ENCODE data around the gene FARS2.

FARS2 gene

DNA sequence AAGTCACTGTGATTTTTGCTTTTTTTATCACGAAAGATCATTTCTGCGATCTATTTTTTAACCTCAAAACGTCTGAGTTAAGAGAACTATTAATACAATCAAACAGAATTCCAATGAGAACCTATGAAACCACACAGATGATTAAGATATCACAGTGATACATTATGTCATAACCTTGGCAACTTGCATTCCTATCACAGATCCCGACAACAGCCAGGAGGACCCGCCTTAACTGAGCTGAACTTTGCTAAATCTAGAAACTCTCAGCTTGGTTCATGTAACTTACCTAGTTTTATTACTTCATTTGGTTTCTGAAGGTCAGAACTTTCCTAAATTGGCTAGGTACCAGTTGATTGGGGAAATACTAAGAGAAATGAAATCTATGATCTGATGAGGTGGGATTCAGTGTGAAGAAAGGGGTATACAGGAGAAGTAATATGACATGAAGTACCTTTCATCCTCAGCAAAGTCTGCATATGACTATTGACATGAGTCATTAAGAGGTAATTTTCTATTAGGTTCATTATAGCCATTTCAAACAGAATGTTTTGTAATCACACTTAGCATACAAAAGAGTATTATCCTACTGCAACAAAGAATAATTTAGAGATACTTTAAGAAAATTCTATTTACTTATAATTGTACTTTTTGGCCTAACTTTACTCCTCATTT is 11.7 kb upstream of the FARS2 start:
- DNase-seq = no peak

DNA sequence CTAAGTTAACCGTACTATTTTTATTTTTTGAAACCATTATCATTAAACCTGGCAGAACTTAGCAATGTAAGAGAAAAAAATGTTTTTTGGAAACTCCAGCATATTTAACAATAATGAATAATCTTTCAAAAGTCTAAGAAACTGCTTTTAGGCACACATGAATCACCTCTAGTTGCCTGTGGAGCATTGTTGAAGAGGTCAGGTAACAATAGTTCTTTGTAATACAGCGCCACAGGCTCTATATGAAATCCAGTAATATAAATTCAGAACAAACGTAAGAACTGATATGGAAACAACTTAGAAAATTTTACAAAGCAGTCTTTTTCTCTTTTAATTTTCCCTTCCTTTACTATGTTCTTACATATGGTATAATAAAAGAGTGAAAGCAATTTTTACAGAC is 10.9 kb upstream of the FARS2 start:
- DNase-seq = no peak

DNA sequence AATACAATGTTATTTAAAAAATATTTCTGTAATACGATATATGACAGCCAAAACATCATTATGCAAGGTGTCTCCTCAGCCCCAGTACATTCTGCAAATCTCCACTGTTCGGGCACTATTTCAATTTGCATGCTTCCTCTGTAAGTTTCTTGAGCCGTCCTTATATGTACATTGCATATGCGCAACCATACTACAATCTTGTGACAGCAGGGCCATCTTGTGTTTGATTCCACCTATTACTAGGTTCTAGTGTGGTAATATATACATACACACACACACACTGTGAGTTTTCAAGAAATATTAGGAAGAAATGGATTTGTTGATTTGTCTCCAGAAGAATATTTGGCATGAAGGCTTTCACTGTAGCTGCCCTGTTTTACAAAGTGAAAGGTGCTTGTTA is 10.4 kb upstream of the FARS2 start:
- DNase-seq = peak; percentile 33

GRCh38 chr6:5256952-5257351 is 4.4 kb upstream of the FARS2 start:
- no peak for DNase-seq

DNA sequence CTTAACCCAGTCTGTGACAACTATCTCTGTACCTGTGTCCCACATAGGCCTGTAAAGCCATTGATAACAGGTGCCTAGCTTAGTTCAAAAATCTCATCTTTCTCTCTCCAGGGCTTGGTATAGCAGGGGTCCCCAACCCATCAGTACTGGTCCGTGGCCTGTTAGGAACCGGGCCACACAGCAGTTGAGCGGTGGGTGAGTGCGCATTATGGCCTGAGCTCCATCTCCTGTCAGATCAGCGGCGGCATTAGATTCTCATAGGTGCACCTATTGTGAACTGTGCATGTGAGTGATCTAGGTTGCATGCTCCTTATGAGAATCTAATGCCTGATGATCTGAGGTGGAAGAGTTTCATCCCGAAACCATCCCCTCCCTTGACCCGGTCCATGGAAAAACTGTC is 3.9 kb upstream of the FARS2 start:
- no peak for DNase-seq

DNA sequence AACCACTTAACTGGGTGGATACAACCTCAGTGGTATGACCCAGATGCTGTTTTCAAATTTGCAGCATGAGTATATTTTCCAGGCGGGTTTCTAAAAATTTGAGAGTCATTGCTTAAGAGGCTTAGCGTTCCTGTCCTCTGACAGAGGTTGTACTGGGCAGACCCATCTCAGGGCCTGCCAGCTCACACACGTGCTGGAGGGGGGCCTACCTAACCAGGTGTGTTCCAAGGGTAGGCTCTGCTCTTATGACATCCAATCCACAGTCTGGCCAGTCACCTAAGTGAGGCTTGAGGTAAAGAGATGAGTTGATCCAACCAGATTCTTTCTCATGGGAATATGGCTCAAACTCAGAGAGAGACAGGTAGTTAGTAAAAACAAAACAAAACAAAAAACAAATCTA is 1.9 kb upstream of the FARS2 start:
- no peak for DNase-seq

GRCh38 chr6:5260111-5260620 is 1.1 kb upstream of the FARS2 start:
- no peak for DNase-seq

DNA sequence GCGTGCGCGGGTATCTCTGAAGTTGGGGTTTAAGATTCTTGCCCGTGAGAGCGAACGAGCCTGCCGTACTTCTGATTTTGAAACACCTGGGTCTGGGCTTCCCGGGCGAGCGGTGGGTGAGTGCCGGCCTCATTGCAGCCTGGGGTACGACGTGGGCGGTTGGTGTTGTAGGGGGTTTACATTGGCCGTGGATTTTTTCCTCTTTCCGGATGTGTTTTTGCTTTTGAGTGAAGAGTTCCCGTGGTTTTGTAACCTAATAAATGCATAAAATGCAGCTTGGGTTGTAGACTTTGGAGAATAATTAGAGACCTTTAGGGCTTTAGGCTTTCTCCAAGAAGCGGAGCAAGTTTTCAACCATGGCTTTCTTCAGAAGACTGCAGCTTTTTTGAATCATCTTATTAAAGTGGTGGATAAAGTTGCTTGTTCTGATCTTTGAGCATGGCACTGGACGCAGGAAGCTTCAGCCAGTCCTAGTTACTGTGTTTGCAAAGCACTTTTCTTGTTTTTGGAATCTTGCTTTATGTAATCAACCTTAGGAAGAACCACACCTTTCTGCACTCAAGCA is 314 bp downstream of the FARS2 start:
- DNase-seq = no peak

- no peak for DNase-seq
Measured at GRCh38 chr6:5266423-5266822, 5.1 kb downstream of the FARS2 start.

DNA sequence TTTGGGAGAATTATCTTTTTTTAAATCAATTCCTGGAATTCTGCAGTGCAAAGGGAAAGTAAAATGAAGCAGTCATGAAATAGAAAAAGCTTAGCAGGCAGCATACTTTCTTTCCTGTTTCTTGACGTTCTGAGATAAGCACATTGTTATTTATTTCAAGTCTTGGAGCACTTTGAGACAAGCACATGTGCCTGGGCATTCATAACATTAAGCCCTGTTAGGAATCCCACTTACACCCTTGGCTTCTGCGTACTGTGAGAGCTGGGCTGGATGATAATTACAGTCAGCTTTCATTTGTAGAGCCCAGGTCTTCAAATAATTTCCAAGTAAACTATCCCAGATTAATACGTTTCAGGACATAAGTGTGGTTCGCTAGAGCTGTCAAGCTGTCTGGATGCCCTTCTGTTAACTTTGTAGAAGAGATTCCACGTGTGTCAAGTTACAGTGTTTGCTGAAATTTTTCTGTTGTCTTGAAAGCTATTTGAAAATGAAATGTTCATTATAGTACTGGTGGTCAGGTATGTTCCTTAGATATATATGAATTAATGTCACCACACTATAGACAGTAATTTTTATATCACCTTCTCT is 8.9 kb downstream of the FARS2 start:
- DNase-seq = no peak

- DNase-seq = no peak
Measured at GRCh38 chr6:5271926-5272325, 10.6 kb downstream of the FARS2 start.

DNA sequence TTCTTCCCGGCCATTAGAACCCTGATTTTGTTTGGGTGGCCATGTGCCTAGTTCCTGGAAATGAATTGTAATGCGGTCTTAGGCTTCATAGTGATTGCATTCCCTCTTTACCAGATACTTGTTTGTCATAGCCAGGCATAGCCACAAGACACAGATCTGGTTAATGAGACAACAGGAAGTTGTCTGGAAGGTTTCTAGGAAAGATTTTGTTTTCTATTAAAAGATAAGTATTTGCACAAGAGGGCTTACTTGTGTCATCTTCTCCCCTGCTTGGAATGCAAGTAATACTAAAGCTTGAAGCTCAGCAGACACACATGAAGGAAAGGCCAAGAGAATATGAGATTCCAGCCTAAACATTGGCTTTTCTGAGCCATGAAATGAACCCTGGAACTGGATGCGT is 12.9 kb downstream of the FARS2 start:
- no peak for DNase-seq

DNA sequence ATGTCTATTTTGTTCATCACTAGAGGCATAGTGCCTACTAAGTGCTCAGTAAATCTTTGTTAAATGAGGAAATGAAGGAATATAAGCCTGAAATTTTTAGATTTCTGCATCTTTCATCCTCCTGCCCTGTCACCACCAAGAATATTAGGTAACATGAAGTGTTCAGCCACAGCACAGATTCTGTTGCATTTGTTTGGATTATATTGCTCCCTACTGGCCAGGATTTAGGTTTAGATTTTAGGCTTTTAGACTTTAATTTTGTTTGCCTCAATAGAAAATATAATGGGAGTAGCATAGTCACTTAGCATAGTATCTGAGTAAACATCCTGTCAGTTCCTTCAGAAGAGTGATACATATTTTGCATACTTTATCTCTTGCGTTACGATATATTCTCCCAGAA is 14.2 kb downstream of the FARS2 start:
- no peak for DNase-seq

- no peak for DNase-seq
Measured at GRCh38 chr6:5276581-5276980, 15.3 kb downstream of the FARS2 start.

DNA sequence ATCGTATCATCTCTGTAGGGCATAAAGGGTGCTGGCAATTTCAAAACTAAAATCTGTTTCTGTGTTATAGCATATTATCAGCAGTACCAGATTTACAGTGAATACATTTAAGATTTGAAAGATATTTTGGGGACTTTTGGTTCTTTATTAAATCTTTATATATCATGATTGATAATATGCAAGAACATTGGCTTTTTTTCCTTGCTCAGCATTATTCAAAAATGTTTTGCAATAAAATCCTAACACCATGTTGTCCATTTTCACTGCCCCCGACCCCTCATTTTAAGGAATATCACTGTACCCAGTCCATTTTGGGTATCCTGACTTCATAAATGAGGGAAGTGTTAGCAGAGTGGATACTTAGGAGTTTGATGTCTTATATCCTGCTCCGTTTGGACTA is 16.3 kb downstream of the FARS2 start:
- DNase-seq = no peak

DNA sequence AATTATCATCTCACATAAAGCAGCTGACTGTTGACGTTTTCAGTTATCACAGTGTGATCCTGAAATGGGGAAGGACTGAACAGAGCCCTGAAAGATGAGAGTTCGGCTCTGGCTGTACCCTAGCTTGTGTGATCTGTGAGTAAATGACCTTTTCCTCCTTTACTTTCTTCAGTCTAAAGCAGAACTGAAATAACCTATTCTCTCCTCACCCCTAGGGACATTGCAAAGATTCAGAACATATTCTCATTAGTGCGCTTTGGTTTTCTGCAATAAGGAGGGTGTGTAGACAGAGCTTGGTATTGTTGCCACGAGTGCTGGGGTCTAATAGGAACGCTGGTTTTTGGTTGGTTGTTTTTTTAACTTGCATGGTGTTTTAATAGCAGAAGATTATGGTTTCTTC is 16.7 kb downstream of the FARS2 start:
- no peak for DNase-seq

GRCh38 chr6:5278565-5279120 is 17.3 kb downstream of the FARS2 start:
- no peak for DNase-seq

DNA sequence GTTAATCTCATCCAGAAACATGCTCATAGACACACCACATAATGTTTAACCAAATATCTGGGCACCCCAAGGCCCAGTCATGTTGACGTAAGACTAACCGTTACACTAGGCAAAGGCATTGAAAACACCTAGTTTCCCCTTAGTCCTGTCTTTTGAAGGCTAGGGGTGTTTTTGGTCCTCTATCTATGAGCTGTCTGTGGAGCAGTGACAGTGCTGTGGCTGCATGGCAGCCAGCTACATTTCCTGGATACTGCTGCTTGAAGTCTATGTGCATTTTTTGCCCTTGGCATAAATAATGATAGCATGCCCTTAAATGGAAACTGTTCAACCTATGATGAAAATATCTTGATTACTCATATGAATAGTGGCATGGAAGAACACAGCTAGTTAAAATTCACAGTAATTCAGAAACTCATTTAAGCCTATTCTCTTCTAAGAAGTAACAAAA is 18.6 kb downstream of the FARS2 start:
- no peak for DNase-seq

GRCh38 chr6:5280920-5281319 is 19.6 kb downstream of the FARS2 start:
- no peak for DNase-seq

DNA sequence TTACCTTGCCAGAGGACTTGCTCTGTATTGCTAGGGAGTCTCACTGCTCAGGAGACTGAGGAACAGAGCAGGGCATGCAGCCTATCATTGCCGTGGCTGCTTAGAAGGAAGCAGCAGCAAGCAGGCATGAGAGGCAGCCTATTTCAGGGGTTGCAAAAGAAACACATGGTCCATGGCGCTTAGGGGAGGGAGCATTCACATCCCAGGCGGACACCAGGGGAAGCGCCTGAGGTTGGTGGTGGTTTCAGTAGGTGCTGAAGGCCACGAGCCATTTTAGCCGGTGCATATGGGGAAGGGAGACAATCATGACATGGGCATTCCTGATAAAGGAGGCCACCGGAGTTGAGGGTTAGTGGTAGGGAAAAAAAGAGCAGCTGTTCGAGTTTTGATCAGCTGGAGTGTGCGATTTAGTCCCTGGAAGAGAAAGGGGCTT is 20.9 kb downstream of the FARS2 start:
- DNase-seq = no peak

- no peak for DNase-seq
Measured at GRCh38 chr6:5285081-5285480, 23.8 kb downstream of the FARS2 start.

- no peak for DNase-seq
Measured at GRCh38 chr6:5285526-5285925, 24.2 kb downstream of the FARS2 start.

DNA sequence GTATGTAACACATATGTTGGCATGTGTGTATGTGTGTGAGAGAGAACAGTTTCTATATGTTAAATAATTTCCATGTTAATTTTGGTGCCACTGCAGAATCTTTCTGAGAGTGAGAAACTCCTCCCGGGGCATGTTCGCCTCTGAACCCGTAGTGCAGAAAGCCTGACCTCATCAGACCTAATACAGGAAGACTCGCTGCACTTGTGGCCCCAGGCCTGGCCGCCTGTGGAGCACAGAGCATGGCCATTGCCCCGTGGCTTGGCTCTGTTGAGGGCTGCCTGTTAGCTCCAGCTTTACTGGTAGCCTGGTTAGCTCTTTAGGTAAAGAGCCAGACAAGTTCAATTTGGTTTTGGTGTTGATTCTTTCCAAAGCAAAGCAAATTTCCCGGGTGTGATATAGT is 25.5 kb downstream of the FARS2 start:
- DNase-seq = no peak

All from right hindlimb (tissue), 1 donor.